Thoracic aorta (tissue), 2 donors: ENCODE results near the gene F8. TPM values are rescaled to one million over a fixed set of nuclear protein-coding genes. Genes with fewer than 3 reads are reported as not detected.
"Not testable (repeated sequence)": the region's sequence is repeated elsewhere in the genome, so short reads cannot be mapped to it uniquely, and the experiment has no call there.

Experiments
- ATAC-seq: fragments of 150-250 bp; one replicate; pipeline ENCODE4 v1.8.0; 2017; ENCODE audit warnings: low read depth; ENCODE audit not compliant: insufficient number of reproducible peaks, low FRiP score
- DNase-seq: peaks from one replicate; pipeline ENCODE4 v3.0.0-alpha.2; 2020; ENCODE audit warnings: low spot score
- H3K27ac ChIP-seq, 2 donors: fragments of 200-600 bp; sonication (generic); 1 replicate in 1 of 2; 2 replicates in 1 of 2; pipeline ENCODE4 v1.5.1; 2016; ENCODE audit warnings: mild to moderate bottlenecking in 2 of 2, moderate library complexity in 2 of 2
- H3K27me3 ChIP-seq: fragments of 200-600 bp; sonication (generic); replicated peaks from 2 replicates; pipeline ENCODE4 v1.6.0; 2016; ENCODE audit warnings: mild to moderate bottlenecking; ENCODE audit not compliant: insufficient read depth
- H3K36me3 ChIP-seq: fragments of 200-600 bp; sonication (generic); one replicate; pipeline ENCODE4 v1.5.1; 2016
- H3K4me1 ChIP-seq, 2 donors: fragments of 200-600 bp; sonication (generic); 1 replicate in 1 of 2; 2 replicates in 1 of 2; pipeline versions ENCODE4 v1.5.1 to v1.6.0; 2016; ENCODE audit warnings: low read depth in 2 of 2, mild to moderate bottlenecking in 1 of 2; ENCODE audit not compliant: control insufficient read depth in 1 of 2
- H3K4me3 ChIP-seq: fragments of 200-600 bp; sonication (generic); 2 replicates; pipeline ENCODE4 v1.5.1; 2016; ENCODE audit warnings: mild to moderate bottlenecking
- H3K9me3 ChIP-seq: fragments of 200-600 bp; sonication (generic); 2 replicates; pipeline ENCODE4 v1.5.1; 2016
- total RNA-seq, 2 donors: library from RNA; depleted of rRNA; stranded (reverse); fragments of >200 nt; gene quantifications; one replicate each; pipeline versions ENCODE4 v1.1.0 to v1.2.3, GENCODE V29; 2016
- TF ChIP-seq, protein P1 (sequence below): fragments of 200-600 bp; sonication (generic); IDR thresholded peaks from one replicate; pipeline ENCODE4 v1.5.1; 2019; ENCODE audit warnings: antibody characterized with exemption

The F8 gene
- total RNA-seq, 2 donors from 2014 or later: 7.7 to 18.1 TPM

DNA sequence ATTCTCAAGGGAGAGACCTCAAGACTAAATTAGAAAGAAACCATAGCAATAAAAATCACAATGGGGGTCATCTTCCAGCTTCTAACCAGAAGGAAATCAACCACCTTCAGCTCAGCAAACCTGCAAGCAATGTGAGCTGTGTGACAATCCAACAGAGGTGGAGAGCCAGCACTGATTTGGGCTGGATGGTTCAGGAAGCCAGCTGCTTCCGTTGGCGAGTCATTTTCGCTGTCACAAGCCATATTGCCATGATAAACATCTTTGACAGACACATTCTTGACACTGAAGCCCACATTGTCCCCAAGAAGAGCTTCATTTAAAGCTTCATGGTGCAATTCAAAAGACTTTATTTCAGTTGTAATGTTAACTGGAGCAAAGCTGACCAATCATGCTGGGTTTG lies 113.7 kb downstream of the F8 start:
- ATAC-seq: no peak
- Histone ChIP-seq H3K4me1 (no peaks in the 10 kb centered on the region), H3K9me3 (no peaks in the 10 kb centered on the region), H3K36me3 (no peaks in the 10 kb centered on the region), H3K4me3 (no peak overlapping the region), H3K27ac (no peak overlapping the region), H3K27me3 (no peaks in the 10 kb centered on the region)
- DNase-seq: no peak
- TF ChIP-seq, protein P1, sequence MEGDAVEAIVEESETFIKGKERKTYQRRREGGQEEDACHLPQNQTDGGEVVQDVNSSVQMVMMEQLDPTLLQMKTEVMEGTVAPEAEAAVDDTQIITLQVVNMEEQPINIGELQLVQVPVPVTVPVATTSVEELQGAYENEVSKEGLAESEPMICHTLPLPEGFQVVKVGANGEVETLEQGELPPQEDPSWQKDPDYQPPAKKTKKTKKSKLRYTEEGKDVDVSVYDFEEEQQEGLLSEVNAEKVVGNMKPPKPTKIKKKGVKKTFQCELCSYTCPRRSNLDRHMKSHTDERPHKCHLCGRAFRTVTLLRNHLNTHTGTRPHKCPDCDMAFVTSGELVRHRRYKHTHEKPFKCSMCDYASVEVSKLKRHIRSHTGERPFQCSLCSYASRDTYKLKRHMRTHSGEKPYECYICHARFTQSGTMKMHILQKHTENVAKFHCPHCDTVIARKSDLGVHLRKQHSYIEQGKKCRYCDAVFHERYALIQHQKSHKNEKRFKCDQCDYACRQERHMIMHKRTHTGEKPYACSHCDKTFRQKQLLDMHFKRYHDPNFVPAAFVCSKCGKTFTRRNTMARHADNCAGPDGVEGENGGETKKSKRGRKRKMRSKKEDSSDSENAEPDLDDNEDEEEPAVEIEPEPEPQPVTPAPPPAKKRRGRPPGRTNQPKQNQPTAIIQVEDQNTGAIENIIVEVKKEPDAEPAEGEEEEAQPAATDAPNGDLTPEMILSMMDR: no peak

DNA sequence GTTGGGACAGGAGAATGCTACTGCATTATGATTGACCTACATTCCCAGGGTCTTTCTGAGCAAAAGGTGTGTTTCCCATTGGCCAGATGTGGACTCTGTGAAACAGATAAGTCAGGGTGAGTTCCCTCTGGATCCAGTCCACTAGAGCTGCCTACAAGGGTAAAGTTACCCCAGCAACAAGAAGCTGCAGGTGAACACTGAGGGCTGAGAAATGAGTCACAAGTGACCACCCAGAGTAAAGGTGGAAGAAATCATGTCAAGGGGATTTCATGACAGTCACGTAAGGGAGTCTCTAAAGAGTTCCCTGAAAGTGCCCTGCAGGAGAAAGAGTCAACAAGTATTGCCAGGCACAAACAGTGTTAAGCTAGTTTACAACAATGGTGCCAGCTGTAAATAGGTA lies 120.1 kb downstream of the F8 start:
- Histone ChIP-seq H3K27ac (no peak overlapping the region), H3K4me3 (no peak overlapping the region), H3K4me1 (no peaks in the 10 kb centered on the region), H3K36me3 (no peaks in the 10 kb centered on the region), H3K27me3 (no peaks in the 10 kb centered on the region), H3K9me3 (no peaks in the 10 kb centered on the region)
- DNase-seq (no peak), ATAC-seq (no peak)
- TF ChIP-seq, protein P1: no peak

DNA sequence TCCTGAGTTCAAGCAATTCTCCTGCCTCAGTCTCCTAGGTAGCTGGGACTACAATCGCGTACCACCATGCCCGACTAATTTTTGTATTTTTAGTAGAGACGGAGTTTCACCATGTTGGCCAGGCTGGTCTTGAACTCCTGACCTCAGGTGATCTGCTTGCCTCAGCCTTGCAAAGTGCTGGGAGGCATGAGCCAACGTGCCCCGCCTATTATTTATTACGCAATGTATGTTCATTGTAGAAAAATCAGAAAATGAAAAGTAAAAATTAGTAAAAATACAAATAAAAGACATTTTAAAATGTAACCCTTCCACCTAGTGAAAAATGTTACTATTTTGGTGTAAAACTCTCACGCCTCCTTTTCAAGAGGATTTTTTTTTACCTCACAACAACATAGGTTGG lies 122.2 kb downstream of the F8 start:
- Histone ChIP-seq H3K4me1 (no peaks in the 10 kb centered on the region), H3K36me3 (no peaks in the 10 kb centered on the region), H3K27ac (no peak overlapping the region), H3K9me3 (no peaks in the 10 kb centered on the region), H3K27me3 (no peaks in the 10 kb centered on the region), H3K4me3 (no peak overlapping the region)
- DNase-seq (no peak), ATAC-seq (no peak)
- TF ChIP-seq, protein P1: no peak

DNA sequence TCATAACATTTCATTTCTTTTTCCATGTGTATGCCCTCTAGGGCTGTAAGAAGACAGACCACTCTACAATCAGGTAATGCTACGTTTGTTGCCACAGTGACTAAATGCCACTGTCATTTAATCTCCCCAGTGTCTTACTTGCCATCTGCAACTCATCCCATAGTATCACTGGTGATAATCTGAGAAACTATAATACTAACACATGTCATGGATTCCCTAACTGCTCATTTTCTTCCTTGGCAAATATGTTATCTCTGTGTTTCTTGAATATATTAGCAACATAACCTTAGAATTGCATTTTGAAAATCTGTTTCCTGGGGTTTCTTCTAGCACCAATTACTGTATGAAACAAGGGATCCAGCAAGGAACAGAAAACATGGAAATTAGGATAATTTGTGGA lies 130.2 kb downstream of the F8 start:
- no peaks in the 10 kb centered on the region for H3K9me3 ChIP-seq

DNA sequence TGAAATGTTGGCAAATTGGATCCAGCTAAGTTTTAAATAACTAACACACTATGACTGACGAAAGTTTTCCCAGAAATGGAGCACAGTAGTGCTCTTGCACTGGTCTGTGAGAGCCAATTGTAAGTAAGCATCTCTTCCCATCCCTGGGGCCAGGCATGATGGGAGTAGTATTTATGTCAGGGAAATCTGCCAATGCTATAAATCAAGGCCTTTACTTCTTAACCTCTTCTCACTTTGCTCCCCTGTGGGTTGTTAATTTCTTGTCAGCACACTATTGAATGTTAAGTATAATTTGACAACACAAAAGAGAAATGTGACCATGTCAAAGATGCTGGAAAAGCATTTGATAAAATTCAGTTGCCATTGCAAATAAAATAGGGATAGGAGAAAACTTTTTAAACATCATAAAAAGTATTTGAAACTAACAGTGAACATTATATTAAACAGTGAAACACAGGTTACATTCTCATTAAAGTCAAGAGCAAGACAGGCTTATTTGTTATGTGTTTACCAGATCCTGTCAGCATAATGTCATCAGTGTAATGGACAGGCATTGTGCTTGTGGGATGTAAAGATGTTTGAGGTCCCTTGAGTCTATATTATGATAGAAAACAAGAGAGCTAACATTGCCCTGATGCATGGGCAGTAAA lies 131.4 kb downstream of the F8 start:
- Histone ChIP-seq H3K36me3 (no peaks in the 10 kb centered on the region), H3K27me3 (no peaks in the 10 kb centered on the region), H3K4me3 (no peak overlapping the region), H3K27ac (no peak overlapping the region), H3K4me1 (no peaks in the 10 kb centered on the region), H3K9me3 (no peaks in the 10 kb centered on the region)
- DNase-seq (no peak), ATAC-seq (no peak)
- TF ChIP-seq, protein P1: no peak

More for the DNA sequence above, 130.2 kb downstream of the F8 start:
- TF ChIP-seq, protein P1: no peak
- Histone ChIP-seq H3K4me1 (no peaks in the 10 kb centered on the region), H3K36me3 (no peaks in the 10 kb centered on the region), H3K27me3 (no peaks in the 10 kb centered on the region), H3K27ac (no peak overlapping the region), H3K4me3 (no peak overlapping the region)
- ATAC-seq (no peak), DNase-seq (no peak)

DNA sequence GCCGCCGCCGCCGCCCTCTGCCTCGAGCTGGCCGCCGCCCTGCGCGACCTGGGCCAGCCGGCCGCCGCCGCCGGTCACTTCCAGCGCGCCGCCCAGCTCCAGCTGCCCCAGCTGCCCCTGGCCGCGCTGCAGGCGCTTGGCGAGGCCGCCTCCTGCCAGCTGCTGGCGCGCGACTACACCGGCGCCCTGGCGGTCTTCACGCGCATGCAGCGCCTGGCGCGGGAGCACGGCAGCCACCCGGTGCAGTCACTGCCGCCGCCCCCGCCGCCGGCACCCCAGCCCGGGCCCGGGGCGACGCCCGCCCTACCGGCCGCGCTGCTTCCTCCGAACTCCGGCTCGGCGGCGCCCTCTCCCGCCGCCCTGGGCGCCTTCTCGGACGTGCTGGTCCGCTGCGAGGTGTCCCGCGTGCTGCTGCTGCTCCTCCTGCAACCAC lies 135.7 kb downstream of the F8 start:
- not testable (repeated sequence) for H3K36me3 ChIP-seq, H3K27me3 ChIP-seq, H3K27ac ChIP-seq, DNase-seq, H3K4me1 ChIP-seq, H3K9me3 ChIP-seq, H3K4me3 ChIP-seq
- peak; percentile 17 for ATAC-seq

DNA sequence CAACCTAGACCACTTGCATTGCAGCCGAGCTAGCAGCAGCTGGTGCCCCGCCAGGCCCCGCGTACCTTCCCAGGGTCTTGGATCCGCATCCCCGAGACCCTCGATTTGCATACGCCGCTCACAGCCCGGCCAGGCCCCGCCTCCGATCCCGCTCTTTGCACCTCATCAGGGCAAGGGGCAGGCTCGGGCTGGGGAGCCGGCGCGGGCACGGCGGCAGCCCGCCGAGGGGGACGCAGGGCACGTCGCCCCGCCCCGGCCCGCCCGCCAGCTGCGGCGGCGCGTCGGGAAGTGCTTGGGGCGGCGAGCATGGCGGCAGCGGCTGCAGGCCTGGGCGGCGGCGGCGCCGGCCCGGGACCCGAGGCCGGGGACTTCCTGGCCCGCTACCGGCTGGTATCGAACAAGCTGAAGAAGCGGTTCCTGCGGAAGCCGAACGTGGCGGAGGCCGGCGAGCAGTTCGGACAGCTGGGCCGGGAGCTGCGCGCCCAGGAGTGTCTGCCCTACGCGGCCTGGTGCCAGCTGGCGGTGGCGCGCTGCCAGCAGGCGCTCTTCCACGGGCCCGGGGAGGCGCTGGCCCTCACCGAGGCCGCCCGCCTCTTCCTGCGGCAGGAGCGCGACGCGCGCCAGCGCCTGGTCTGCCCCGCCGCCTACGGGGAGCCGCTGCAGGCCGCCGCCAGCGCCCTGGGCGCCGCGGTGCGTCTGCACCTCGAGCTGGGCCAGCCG lies 136.3 kb downstream of the F8 start, which contains the start of gene F8A1:
TSS of gene F8A1 (plus strand) at position 287 of the 720 bp plus-strand sequence. CDS start at position 307, 20 bp downstream.
- H3K27me3 ChIP-seq, H3K4me1 ChIP-seq, DNase-seq, H3K27ac ChIP-seq, H3K36me3 ChIP-seq, H3K4me3 ChIP-seq, H3K9me3 ChIP-seq: not testable (repeated sequence)
- ATAC-seq: peak; percentile 80

DNA sequence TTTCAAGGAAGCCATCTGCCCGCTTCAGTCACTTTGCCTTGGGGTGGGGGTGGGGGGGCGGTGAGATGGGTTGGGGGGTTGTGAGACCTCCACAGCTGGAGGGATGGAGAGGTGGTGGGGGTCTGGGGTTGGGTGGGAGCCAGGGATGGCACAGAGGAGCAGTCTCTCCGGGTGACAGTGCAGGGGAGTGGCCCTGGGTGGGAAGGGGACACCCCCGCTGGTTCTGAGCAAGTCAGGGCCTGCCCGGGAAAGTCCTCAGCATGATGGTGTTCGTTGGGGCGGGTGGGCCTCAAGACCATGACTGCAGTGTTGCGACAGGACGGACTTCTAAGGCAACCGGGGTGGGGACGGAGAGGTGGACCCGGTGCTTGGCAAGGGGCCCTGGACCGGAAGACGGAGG lies 137.0 kb downstream of the F8 start:
- ATAC-seq, H3K4me1 ChIP-seq, H3K27me3 ChIP-seq, H3K4me3 ChIP-seq, DNase-seq, H3K27ac ChIP-seq, H3K9me3 ChIP-seq, H3K36me3 ChIP-seq: not testable (repeated sequence)
